Pancreas (tissue), 10 donors: ENCODE results near the gene EDRF1. TPM values are rescaled to one million over a fixed set of nuclear protein-coding genes. Genes with fewer than 3 reads are reported as not detected.

Experiments used
- ATAC-seq, 4 donors: fragments of 200-7000 bp; cut with Tn5 transposase; one replicate each; pipeline versions ENCODE4 v1.8.0 to v1.9.1; 2020; ENCODE audit warnings: mild to moderate bottlenecking in 4 of 4, moderate library complexity in 4 of 4
- DNase-seq, 6 donors: peaks; one replicate each; pipeline ENCODE4 v3.0.0-alpha.2; 2020
- FAIRE-seq: peaks from 2 replicates; lab custom pipeline; 2012; peaks lifted over from hg19 to GRCh38; lab: Jason Lieb, UNC
- H3K27ac ChIP-seq, 4 donors: fragments of 200-600 bp; sonication (generic); 1 replicate in 3 of 4; 2 replicates in 1 of 4; pipeline versions ENCODE4 v1.5.0 to v1.8.0; 2020
- H3K27me3 ChIP-seq, 4 donors: fragments of 200-600 bp; one replicate each; pipeline ENCODE4 v1.8.0; 2021
- H3K36me3 ChIP-seq, 3 donors: fragments of 200-600 bp; sonication (generic) in 1 of 3; one replicate each; pipeline versions ENCODE4 v1.5.0 to v1.8.0; 2020 to 2021
- H3K4me1 ChIP-seq, 3 donors: fragments of 200-600 bp; one replicate each; pipeline ENCODE4 v1.8.0; 2021
- H3K4me3 ChIP-seq, 4 donors: fragments of 200-600 bp; sonication (generic) in 2 of 4; one replicate each; pipeline versions ENCODE4 v1.5.0 to v1.8.0; 2020 to 2021
- H3K9me3 ChIP-seq, 4 donors: fragments of 200-600 bp; one replicate each; pipeline ENCODE4 v1.8.0; 2021
- WGBS, 2 donors: extraction: QIAGEN DNeasy Blood & Tissue Kit; methylation state at CpG; one replicate each; pipeline ENCODE4 v1.1.7; 2013; 5-methylcytosine and 5-hydroxymethylcytosine counted together
- intact Hi-C, 3 donors: fragments of 100-400 bp; cut with DNase I; formaldehyde crosslinking; loops; one replicate each; pipeline versions ENCODE4 v1.11.1 to v1.14.2; 2022
- polyA plus RNA-seq, 2 donors: library from polyadenylated mRNA; stranded (reverse); fragments of 200-250 nt; gene quantifications; one replicate each; pipeline ENCODE4 v1.2.3, GENCODE V29; 2013
- total RNA-seq, 6 donors: library from RNA; stranded (reverse); fragmentation: NEBNext Ultra II Directional in 4 of 6; extraction: Animal tissue kit (Norgen Biotek cat#: 25700) in 4 of 6; gene quantifications; one replicate each; pipeline versions ENCODE4 v1.2.1 to v1.2.4, GENCODE V29; 2021 to 2023
- TF ChIP-seq, protein P1 (sequence below), 4 donors: fragments of 200-600 bp; sonication (generic) in 3 of 4; IDR thresholded peaks; one replicate each; pipeline versions ENCODE4 v1.5.0 to v1.8.0; 2021; ENCODE audit warnings: antibody characterized with exemption in 4 of 4
- donor health status: healthy with polysubstance abuse.
- donor health status: DM: no; HTN: no; CAD: no; lungs with moderate emphysema.
- donor health status: DM: no; HTN: no; CAD: no.
- donor health status: control.
- donor health status: control.
- donor health status: Bipolar disorder and iron deficiency.
- donor health status: DM: yes; HTN: yes; CAD: no.
- donor health status: DM: no; HTN: no; CAD: no.
- donor health status: DM: no; HTN: no; CAD: no.
- donor health status: DM: yes; HTN: yes; CAD: no.

Gene EDRF1
- total and polyA plus RNA-seq, 8 donors = 10.1 to 25.3 (median 17.7) TPM

DNA sequence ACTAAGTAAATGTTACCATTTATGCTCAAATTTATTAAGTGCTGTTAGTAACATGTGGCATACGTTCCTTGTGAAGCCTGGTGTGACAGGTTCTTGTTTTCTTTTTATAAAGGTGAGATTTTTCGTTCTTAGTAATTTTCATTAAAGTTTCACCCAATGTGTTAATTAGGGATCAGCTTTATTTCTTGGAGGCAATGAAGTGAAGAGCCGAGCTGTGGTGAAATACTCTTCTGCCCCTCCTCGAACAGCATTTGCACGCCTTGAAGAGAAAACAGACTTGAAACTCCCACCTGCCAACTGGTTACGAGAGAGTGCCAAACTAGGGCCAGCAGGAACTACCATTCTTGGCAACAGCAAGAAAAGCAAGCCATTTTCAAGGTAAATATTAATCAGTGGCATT is 1.5 kb downstream of the EDRF1 start:
- intact Hi-C loops = no loop called here
- peak overlapping the region in 3 of 4 donors; percentile 80 to 95 (median 86) for H3K4me3 ChIP-seq
- no peak for FAIRE-seq

DNA sequence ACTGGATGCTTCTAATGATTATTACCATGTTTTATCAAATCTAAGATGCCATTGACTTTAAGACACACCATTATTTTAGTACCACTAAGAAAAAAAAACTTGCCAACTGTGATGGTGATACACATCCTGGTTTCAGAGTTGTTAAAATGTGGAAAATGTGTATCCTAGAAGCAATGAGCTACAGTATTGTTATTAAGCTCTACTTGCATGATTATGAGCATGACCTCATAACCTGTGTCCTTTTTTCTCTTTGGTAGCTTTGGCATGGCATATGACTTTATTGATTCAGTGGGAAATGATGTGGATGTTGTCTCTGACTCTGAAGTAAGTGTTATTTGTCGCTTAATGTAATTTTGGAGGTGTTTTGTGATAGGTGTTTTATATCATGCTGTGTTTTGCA is 3.3 kb downstream of the EDRF1 start:
- Histone ChIP-seq H3K27ac (no peak overlapping the region), H3K27me3 (no peaks in the 10 kb centered on the region), H3K4me3 (no peak overlapping the region), H3K9me3 (no peaks in the 10 kb centered on the region), H3K36me3 (peaks cover 0 to 30% (median 15%) of the 10 kb centered on the region in 3 donors), H3K4me1 (peaks cover 10 to 36% (median 21%) of the 10 kb centered on the region in 3 donors)
- FAIRE-seq = no peak
- intact Hi-C loops = no loop called here
- WGBS, 2 donors = 91 to 98% methylated on average over 1 of the region's 1 CpG
- TF ChIP-seq, protein P1, sequence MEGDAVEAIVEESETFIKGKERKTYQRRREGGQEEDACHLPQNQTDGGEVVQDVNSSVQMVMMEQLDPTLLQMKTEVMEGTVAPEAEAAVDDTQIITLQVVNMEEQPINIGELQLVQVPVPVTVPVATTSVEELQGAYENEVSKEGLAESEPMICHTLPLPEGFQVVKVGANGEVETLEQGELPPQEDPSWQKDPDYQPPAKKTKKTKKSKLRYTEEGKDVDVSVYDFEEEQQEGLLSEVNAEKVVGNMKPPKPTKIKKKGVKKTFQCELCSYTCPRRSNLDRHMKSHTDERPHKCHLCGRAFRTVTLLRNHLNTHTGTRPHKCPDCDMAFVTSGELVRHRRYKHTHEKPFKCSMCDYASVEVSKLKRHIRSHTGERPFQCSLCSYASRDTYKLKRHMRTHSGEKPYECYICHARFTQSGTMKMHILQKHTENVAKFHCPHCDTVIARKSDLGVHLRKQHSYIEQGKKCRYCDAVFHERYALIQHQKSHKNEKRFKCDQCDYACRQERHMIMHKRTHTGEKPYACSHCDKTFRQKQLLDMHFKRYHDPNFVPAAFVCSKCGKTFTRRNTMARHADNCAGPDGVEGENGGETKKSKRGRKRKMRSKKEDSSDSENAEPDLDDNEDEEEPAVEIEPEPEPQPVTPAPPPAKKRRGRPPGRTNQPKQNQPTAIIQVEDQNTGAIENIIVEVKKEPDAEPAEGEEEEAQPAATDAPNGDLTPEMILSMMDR (IDR thresholded peaks at IDR 0.05) = no peak
- DNase-seq = no peak
- no peak for ATAC-seq

More for the DNA sequence above, 1.5 kb downstream of the EDRF1 start:
- Histone ChIP-seq H3K9me3 (no peaks in the 10 kb centered on the region), H3K36me3 (peaks cover 0 to 23% (median 10%) of the 10 kb centered on the region in 3 donors), H3K27ac (peak overlapping the region in 2 of 4 donors; percentile 3 to 14), H3K4me1 (peaks cover 10 to 22% (median 10%) of the 10 kb centered on the region in 3 donors), H3K27me3 (no peaks in the 10 kb centered on the region)
- 37 to 41% methylated on average over 6 of the region's 6 CpGs for WGBS, 2 donors
- ATAC-seq (no peak), DNase-seq (peak in 3 of 6 donors; percentile 27 to 30 (median 28))
- TF ChIP-seq, protein P1 (IDR thresholded peaks at IDR 0.05) = no peak

DNA sequence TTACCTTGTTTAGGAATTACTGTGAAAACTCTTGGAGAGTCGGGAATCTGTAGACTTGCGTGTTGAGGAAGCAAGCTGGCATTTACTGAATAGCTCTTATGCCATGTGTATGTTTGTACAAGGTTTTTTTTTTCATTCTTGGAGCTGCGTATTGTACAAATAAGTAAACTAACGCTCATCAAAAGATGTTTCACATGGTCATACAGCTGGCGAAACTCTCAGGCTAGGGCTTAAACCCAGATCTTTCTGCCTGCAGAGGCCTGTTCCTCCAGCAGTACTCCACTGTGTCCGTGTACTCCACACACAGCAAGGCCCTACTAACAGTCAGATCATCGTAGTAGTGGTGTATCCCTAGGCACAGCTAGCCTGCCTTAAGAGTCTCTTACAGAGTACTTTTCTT is 7.4 kb downstream of the EDRF1 start:
- TF ChIP-seq, protein P1 (IDR thresholded peaks at IDR 0.05) = no peak
- Histone ChIP-seq H3K36me3 (peaks cover 6 to 68% (median 44%) of the 10 kb centered on the region in 3 donors), H3K9me3 (no peaks in the 10 kb centered on the region), H3K27ac (peak overlapping the region; percentile 30 to 71 (median 46)), H3K27me3 (no peaks in the 10 kb centered on the region), H3K4me3 (no peak overlapping the region), H3K4me1 (peaks cover under 1 to 21% (median 18%) of the 10 kb centered on the region in 3 donors)
- DNase-seq (peak in 4 of 6 donors; percentile 53 to 80 (median 68)), ATAC-seq (peak; percentile 84 to 94 (median 92)), FAIRE-seq (no peak)
- WGBS, 2 donors = 42 to 45% methylated on average over 7 of the region's 7 CpGs
- intact Hi-C loops = no loop called here

DNA sequence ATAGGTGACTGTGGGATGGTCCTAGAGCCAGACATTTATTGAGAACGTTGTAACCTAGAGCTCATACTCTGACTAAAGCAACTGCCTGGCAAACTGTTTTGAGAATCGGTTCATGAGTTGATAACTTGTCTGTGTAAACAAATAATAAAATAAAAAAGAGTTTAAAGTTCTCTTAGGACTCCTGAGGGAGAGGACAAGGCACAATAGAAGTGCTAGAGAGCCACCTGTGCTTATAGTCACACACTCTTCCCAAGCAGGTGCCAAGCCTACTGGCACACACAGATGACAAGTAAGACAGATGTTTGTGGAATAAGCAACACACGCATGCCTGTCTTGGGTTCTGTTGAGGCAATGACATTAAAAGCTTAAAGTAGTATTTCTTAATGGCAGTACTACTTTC is 7.9 kb downstream of the EDRF1 start:
- no peak overlapping the region for H3K4me3 ChIP-seq
- intact Hi-C loops = no loop called here
- FAIRE-seq (no peak), ATAC-seq (peak; percentile 38 to 67 (median 61)), DNase-seq (peak in 1 of 6 donors; percentile 23)
- 23 to 31% methylated on average over 3 of the region's 3 CpGs for WGBS, 2 donors
- TF ChIP-seq, protein P1 (IDR thresholded peaks at IDR 0.05) = no peak
- peaks cover 0 to 18% (median 16%) of the 10 kb centered on the region in 3 donors for H3K4me1 ChIP-seq
- H3K27me3 ChIP-seq = no peaks in the 10 kb centered on the region
- peaks cover 6 to 73% (median 44%) of the 10 kb centered on the region in 3 donors for H3K36me3 ChIP-seq
- H3K27ac ChIP-seq = peak overlapping the region; percentile 30 to 71 (median 46)
- H3K9me3 ChIP-seq = no peaks in the 10 kb centered on the region

DNA sequence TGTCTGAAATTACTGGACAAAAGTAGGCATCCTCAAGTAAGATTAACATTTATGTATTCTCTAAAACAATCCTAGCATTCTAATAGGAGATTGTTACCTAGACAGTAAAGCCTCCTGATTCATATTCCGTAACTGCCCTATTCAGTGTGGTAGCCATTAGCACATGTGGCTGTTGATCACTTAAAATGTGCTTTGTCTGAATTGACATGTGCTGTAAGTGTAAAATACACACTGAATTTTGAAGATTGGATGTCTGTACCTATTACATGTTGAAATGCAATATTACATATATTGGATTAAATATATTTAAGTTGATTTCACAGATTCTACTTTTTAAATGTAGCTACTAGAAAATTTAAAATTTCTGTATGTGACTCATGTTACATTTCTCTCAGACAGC is 14.6 kb downstream of the EDRF1 start:
- 99 to 100% methylated on average over 1 of the region's 1 CpG for WGBS, 2 donors
- Histone ChIP-seq H3K27ac (no peak overlapping the region), H3K4me1 (no peaks in the 10 kb centered on the region), H3K4me3 (no peak overlapping the region), H3K27me3 (no peaks in the 10 kb centered on the region), H3K9me3 (no peaks in the 10 kb centered on the region), H3K36me3 (peaks cover 6 to 99% (median 59%) of the 10 kb centered on the region in 3 donors)
- ATAC-seq = no peak
- TF ChIP-seq, protein P1 (IDR thresholded peaks at IDR 0.05) = no peak
- FAIRE-seq = no peak
- DNase-seq = no peak
- intact Hi-C loops = no loop called here
